Esophagus squamous epithelium (tissue), 4 donors: ENCODE measurements around the gene GSTM2.
"Not testable (repeated sequence)": the region's sequence is repeated elsewhere in the genome, so short reads cannot be mapped to it uniquely, and the experiment has no call there.

Experiments
- POLR2A ChIP-seq, 4 donors: fragments of 450-650 bp; IDR thresholded peaks; one replicate each; pipeline ENCODE4 v1.6.1; 2017; ENCODE audit warnings: antibody characterized with exemption in 4 of 4, mild to moderate bottlenecking in 4 of 4, moderate library complexity in 3 of 4
- TF ChIP-seq, protein P1 (sequence below), 6 experiments: fragments of 450-650 bp in 4 of 6; fragments of 200-600 bp in 2 of 6; sonication (generic) in 2 of 6; IDR thresholded peaks; one replicate each; pipeline ENCODE4 v1.5.1; 2016 to 2019; ENCODE audit warnings: antibody characterized with exemption in 6 of 6, mild to moderate bottlenecking in 4 of 6, moderate library complexity in 4 of 6

DNA sequence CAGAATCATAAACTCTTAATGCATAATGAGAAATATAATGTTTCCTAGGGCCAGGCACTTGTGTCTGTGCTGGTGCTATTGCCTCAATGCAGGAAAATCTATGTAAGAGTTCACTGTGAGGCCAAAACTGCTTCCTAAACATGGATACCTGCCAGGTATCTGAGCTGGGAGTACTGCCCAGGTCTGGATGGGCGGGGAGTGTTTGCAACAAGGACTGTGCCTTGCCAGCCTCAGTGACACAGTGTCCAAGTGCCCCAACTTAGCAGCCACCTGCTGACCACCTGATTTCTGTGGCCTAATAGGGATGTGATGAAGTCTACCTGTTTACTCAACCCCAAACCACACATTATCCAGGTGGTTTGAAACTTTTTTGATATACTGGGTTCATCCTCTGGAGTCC, 17.5 kb downstream of the GSTM2 start:
- TF ChIP-seq, protein P1, sequence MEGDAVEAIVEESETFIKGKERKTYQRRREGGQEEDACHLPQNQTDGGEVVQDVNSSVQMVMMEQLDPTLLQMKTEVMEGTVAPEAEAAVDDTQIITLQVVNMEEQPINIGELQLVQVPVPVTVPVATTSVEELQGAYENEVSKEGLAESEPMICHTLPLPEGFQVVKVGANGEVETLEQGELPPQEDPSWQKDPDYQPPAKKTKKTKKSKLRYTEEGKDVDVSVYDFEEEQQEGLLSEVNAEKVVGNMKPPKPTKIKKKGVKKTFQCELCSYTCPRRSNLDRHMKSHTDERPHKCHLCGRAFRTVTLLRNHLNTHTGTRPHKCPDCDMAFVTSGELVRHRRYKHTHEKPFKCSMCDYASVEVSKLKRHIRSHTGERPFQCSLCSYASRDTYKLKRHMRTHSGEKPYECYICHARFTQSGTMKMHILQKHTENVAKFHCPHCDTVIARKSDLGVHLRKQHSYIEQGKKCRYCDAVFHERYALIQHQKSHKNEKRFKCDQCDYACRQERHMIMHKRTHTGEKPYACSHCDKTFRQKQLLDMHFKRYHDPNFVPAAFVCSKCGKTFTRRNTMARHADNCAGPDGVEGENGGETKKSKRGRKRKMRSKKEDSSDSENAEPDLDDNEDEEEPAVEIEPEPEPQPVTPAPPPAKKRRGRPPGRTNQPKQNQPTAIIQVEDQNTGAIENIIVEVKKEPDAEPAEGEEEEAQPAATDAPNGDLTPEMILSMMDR (IDR thresholded peaks at IDR 0.05), result not testable (repeated sequence)
- TF ChIP-seq POLR2A (IDR thresholded peaks at IDR 0.05), result not testable (repeated sequence)
